A549 (cell line): ENCODE measurements around the gene TNFRSF21.

Experiments
- NFE2L2 ChIP-seq: fragments of 150-350 bp; conservative IDR thresholded peaks from 2 replicates; pipeline ENCODE4 v1.6.1; 2014; ENCODE audit warnings: low read length
- PBX3 ChIP-seq: IDR thresholded peaks from 2 replicates; pipeline ENCODE4 v1.6.1; 2012
- POLR2A ChIP-seq: IDR thresholded peaks from 2 replicates; pipeline ENCODE4 v1.6.1; 2012; ENCODE audit warnings: mild to moderate bottlenecking, low read length
- RAD21 ChIP-seq, 2 experiments: fragments of >200 bp in 1 of 2; sonication (Bioruptor Twin) in 1 of 2; formaldehyde crosslinking in 1 of 2; IDR thresholded peaks in 1 of 2; conservative IDR thresholded peaks in 1 of 2; 2 replicates in 1 of 2; 3 replicates in 1 of 2; pipeline ENCODE4 v1.6.1; 2012 to 2018; ENCODE audit warnings: inconsistent platforms in 1 of 2
- TFCP2L1 ChIP-seq: fragments of 250-450 bp; sonication (Bioruptor Pico); IDR thresholded peaks from 2 replicates; pipeline ENCODE4 v1.5.0; 2021; ENCODE audit warnings: mild to moderate bottlenecking
- TF ChIP-seq, protein P1 (sequence below): fragments of >200 bp; sonication (Bioruptor Twin); formaldehyde crosslinking; IDR thresholded peaks from 3 replicates; pipeline ENCODE4 v1.5.1; 2016

DNA sequence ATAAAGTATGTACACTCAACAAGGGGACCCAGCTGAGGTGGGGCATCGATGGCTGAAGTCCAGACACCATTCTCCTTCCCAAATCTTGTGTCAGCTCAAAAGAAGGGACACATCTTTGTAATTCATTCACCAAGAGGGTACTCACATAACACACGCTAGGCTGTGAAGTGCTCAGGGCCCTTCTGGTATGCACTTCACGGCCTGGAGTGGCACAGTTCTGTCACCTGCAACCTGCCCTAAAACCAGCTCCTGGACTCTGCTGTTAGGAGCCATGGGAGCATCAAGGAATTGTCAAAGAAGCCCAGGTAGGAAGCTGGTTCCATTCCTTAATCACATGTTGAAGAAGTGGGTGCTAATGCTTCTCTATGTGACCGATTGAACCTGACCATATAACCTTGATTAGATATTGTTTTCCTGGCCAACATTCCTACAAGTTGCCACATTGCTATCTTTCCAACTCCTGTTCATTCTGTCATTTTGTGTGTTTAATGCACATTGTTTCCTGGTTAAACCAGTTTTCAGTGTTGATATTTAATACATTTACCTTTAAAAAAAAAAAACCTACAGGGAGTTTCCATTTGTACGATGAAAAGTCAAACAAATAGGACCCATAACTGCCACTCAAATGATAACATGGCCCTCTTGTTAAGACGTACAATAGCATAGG, 127.3 kb downstream of the TNFRSF21 start:
- TF ChIP-seq, protein P1, sequence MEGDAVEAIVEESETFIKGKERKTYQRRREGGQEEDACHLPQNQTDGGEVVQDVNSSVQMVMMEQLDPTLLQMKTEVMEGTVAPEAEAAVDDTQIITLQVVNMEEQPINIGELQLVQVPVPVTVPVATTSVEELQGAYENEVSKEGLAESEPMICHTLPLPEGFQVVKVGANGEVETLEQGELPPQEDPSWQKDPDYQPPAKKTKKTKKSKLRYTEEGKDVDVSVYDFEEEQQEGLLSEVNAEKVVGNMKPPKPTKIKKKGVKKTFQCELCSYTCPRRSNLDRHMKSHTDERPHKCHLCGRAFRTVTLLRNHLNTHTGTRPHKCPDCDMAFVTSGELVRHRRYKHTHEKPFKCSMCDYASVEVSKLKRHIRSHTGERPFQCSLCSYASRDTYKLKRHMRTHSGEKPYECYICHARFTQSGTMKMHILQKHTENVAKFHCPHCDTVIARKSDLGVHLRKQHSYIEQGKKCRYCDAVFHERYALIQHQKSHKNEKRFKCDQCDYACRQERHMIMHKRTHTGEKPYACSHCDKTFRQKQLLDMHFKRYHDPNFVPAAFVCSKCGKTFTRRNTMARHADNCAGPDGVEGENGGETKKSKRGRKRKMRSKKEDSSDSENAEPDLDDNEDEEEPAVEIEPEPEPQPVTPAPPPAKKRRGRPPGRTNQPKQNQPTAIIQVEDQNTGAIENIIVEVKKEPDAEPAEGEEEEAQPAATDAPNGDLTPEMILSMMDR = no peak
- TF ChIP-seq PBX3 = no peak
- no peak for TF ChIP-seq RAD21 (conservative IDR thresholded peaks at IDR 0.05 in 1 of 2, IDR thresholded peaks at IDR 0.05 in 1 of 2)
- TF ChIP-seq NFE2L2 = no peak
- TF ChIP-seq TFCP2L1 = no peak
- no peak for TF ChIP-seq POLR2A
